GM21825 (cell line): Measurements from ENCODE around the gene MFSD6L.

Experiments
- ATAC-seq: cut with Tn5 transposase; IDR thresholded peaks from one replicate; pipeline ENCODE4 v1.9.1; 2021; ENCODE audit warnings: mild to moderate bottlenecking, moderate library complexity; ENCODE audit not compliant: unreplicated experiment

The MFSD6L gene

DNA sequence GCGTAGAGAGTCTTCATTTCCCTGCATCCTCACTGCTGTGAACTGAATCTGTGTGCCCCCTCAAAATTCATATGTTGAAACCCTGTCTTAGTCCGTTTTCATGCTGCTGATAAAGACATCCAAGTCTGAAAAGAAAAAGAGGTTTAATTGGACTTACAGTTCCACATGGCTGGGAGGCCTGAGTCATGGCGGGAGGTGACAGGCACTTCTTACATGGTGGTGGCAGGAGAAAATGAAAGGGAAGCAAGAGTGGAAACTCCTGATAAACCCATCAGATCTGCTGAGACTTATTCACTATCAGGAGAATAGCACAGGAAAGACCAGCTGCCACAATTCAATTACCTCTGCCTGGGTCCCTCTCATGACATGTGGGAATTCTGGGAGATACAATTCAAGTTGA lies 51.4 kb downstream of the MFSD6L start:
- ATAC-seq = no peak
